HepG2 (cell line): ENCODE measurements around the gene ATXN2. TPM values are rescaled to one million over a fixed set of nuclear protein-coding genes. Genes with fewer than 3 reads are reported as not detected.

Source experiments
- AGO2 ChIP-seq: fragments of 200-400 bp; formaldehyde crosslinking; optimal IDR thresholded peaks from 2 replicates; pipeline ENCODE3; 2017; ENCODE audit warnings: mild to moderate bottlenecking, low read depth, low read length, moderate library complexity
- ATF7 ChIP-seq, 2 experiments: fragments of 450-650 bp in 1 of 2; sonication (generic) in 1 of 2; formaldehyde crosslinking in 1 of 2; IDR thresholded peaks; 2 replicates each; pipeline versions ENCODE4 v1.4.0 to v1.6.1; 2016 to 2020; ENCODE audit warnings: antibody characterized with exemption in 1 of 2, mild to moderate bottlenecking in 1 of 2, missing genetic modification reagents in 1 of 2
- BRD4 ChIP-seq: sonication (generic); formaldehyde crosslinking; IDR thresholded peaks from 2 replicates; pipeline ENCODE4 v1.4.0; 2020; ENCODE audit warnings: missing genetic modification reagents
- ELF4 ChIP-seq: sonication (generic); formaldehyde crosslinking; IDR thresholded peaks from 2 replicates; pipeline ENCODE4 v1.5.0; 2020; ENCODE audit warnings: missing genetic modification reagents, mild to moderate bottlenecking, moderate library complexity, borderline replicate concordance
- IKZF1 ChIP-seq: fragments of 450-650 bp; IDR thresholded peaks from 2 replicates; pipeline ENCODE4 v1.7.1; 2016
- ISL2 ChIP-seq: sonication (generic); formaldehyde crosslinking; IDR thresholded peaks from 2 replicates; pipeline ENCODE4 v1.5.0; 2020; ENCODE audit warnings: missing genetic modification reagents
- KDM6A ChIP-seq: IDR thresholded peaks from 2 replicates; pipeline ENCODE4 v1.6.1; 2016; ENCODE audit warnings: low read depth
- MYC ChIP-seq: sonication (generic); formaldehyde crosslinking; IDR thresholded peaks from 2 replicates; pipeline ENCODE4 v1.9.0; 2021; ENCODE audit warnings: missing genetic modification reagents, borderline replicate concordance
- NCOA2 ChIP-seq: sonication (generic); formaldehyde crosslinking; IDR thresholded peaks from 2 replicates; pipeline ENCODE4 v1.8.0; 2022; ENCODE audit warnings: inconsistent platforms
- SPEN ChIP-seq: sonication (generic); formaldehyde crosslinking; IDR thresholded peaks from 2 replicates; pipeline ENCODE4 v1.5.1; 2020; ENCODE audit warnings: low read depth, mild to moderate bottlenecking, missing genetic modification reagents
- STAG1 ChIP-seq: sonication (generic); formaldehyde crosslinking; IDR thresholded peaks from 2 replicates; pipeline ENCODE4 v1.4.0; 2020; ENCODE audit warnings: missing genetic modification reagents
- TFAP4 ChIP-seq: sonication (generic); IDR thresholded peaks from 2 replicates; pipeline ENCODE4 v1.6.1; 2016; ENCODE audit warnings: low read depth, borderline replicate concordance
- TFDP2 ChIP-seq: sonication (generic); formaldehyde crosslinking; IDR thresholded peaks from 2 replicates; pipeline ENCODE4 v1.4.0; 2020; ENCODE audit warnings: missing genetic modification reagents
- U2AF1 ChIP-seq: fragments of 200-400 bp; formaldehyde crosslinking; optimal IDR thresholded peaks from 2 replicates; pipeline ENCODE3; 2017; ENCODE audit warnings: mild to moderate bottlenecking, low read depth, low read length
- ZBTB4 ChIP-seq: sonication (generic); formaldehyde crosslinking; IDR thresholded peaks from 2 replicates; pipeline ENCODE4 v1.4.0; 2020; ENCODE audit warnings: missing genetic modification reagents, mild to moderate bottlenecking, borderline replicate concordance
- ZKSCAN1 ChIP-seq: fragments of 150-350 bp; IDR thresholded peaks from 2 replicates; pipeline ENCODE4 v1.6.1; 2014; ENCODE audit warnings: low read length
- ZNF382 ChIP-seq: sonication (generic); formaldehyde crosslinking; IDR thresholded peaks from 2 replicates; pipeline ENCODE4 v1.5.0; 2020; ENCODE audit warnings: missing genetic modification reagents, mild to moderate bottlenecking, borderline replicate concordance
- ZNF607 ChIP-seq: sonication (generic); formaldehyde crosslinking; IDR thresholded peaks from 2 replicates; pipeline ENCODE4 v1.5.1; 2020; ENCODE audit warnings: missing genetic modification reagents, mild to moderate bottlenecking, borderline replicate concordance
- ZNF629 ChIP-seq: sonication (generic); formaldehyde crosslinking; conservative IDR thresholded peaks from 2 replicates; pipeline ENCODE4 v1.5.0; 2020; ENCODE audit warnings: missing genetic modification reagents
- ZNF768 ChIP-seq: sonication (generic); formaldehyde crosslinking; IDR thresholded peaks from 2 replicates; pipeline ENCODE4 v1.4.0; 2020; ENCODE audit warnings: missing genetic modification reagents
- ZNF776 ChIP-seq: sonication (generic); formaldehyde crosslinking; IDR thresholded peaks from 2 replicates; pipeline ENCODE4 v1.4.0; 2020; ENCODE audit warnings: mild to moderate bottlenecking, missing genetic modification reagents
- ZNF781 ChIP-seq: sonication (generic); formaldehyde crosslinking; IDR thresholded peaks from 2 replicates; pipeline ENCODE4 v1.5.1; 2020; ENCODE audit warnings: borderline replicate concordance, mild to moderate bottlenecking, missing genetic modification reagents; ENCODE audit errors: not compliant biosample characterization
- ZNF788 ChIP-seq: sonication (generic); formaldehyde crosslinking; IDR thresholded peaks from 2 replicates; pipeline ENCODE4 v1.5.0; 2020; ENCODE audit warnings: mild to moderate bottlenecking, missing genetic modification reagents, borderline replicate concordance
- polyA plus RNA-seq, 8 experiments: library from polyadenylated mRNA; depleted of rRNA in 3 of 8; stranded (reverse) in 7 of 8; unstranded in 1 of 8; fragments of >200 nt; fragmentation: Illumina TruSeq in 4 of 8; extraction: Trizol in 4 of 8; gene quantifications; 2 replicates each; pipeline versions ENCODE4 v1.2.1 to v1.2.3, GENCODE V29; 2011 to 2016; ENCODE audit warnings: low read depth in 4 of 8, missing spikeins in 1 of 8, mixed read lengths in 1 of 8; ENCODE audit not compliant: insufficient read depth in 1 of 8
- total RNA-seq, 5 experiments: library from RNA; depleted of rRNA; stranded (reverse); fragments of >200 nt; fragmentation: Illumina TruSeq; extraction: Trizol; gene quantifications; 2 replicates each; pipeline ENCODE4 v1.2.3, GENCODE V29; 2016; ENCODE audit warnings: low read depth in 1 of 5
- TF ChIP-seq, protein P1 (sequence below): sonication (generic); formaldehyde crosslinking; conservative IDR thresholded peaks from 2 replicates; pipeline ENCODE4 v1.8.0; 2022; ENCODE audit warnings: low read depth, missing genetic modification reagents

The ATXN2 gene
- total and polyA plus RNA-seq, 2 of the 13 experiments (the other 11 are each of a cell fraction or from before 2014, with no cell fraction given): 18.1 to 27.1 TPM

- no peak for TF ChIP-seq TFDP2 (CRISPR knock-in tag)
- TF ChIP-seq ZNF788 (CRISPR knock-in tag): peak; percentile 83; the same call in 1 of the 2 replicates
- TF ChIP-seq U2AF1: no peak
- no peak for TF ChIP-seq ZNF607
- TF ChIP-seq KDM6A (CRISPR knock-in tag): no peak
- TF ChIP-seq AGO2: peak; percentile 97
- TF ChIP-seq ISL2 (CRISPR knock-in tag): no peak
- peak; percentile 61; the same call in 1 of the 2 replicates for TF ChIP-seq ZNF768 (CRISPR knock-in tag)
- no peak for TF ChIP-seq IKZF1
- TF ChIP-seq, protein P1, sequence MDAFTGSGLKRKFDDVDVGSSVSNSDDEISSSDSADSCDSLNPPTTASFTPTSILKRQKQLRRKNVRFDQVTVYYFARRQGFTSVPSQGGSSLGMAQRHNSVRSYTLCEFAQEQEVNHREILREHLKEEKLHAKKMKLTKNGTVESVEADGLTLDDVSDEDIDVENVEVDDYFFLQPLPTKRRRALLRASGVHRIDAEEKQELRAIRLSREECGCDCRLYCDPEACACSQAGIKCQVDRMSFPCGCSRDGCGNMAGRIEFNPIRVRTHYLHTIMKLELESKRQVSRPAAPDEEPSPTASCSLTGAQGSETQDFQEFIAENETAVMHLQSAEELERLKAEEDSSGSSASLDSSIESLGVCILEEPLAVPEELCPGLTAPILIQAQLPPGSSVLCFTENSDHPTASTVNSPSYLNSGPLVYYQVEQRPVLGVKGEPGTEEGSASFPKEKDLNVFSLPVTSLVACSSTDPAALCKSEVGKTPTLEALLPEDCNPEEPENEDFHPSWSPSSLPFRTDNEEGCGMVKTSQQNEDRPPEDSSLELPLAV (CRISPR knock-in tag): no peak
- TF ChIP-seq NCOA2 (CRISPR knock-in tag): peak; percentile 21; the same call in 1 of the 2 replicates
- no peak for TF ChIP-seq ZNF776 (CRISPR knock-in tag)
- TF ChIP-seq ATF7 (IDR thresholded peaks at IDR 0.05): no peak
- TF ChIP-seq ATF7 (CRISPR knock-in tag; IDR thresholded peaks at IDR 0.05): peak; percentile 45; the same call in 1 of the 2 replicates
- TF ChIP-seq ZNF781 (CRISPR knock-in tag): no peak
- TF ChIP-seq ZKSCAN1: peak; percentile 91
- TF ChIP-seq STAG1 (CRISPR knock-in tag): no peak
- no peak for TF ChIP-seq ZBTB4 (CRISPR knock-in tag)
- TF ChIP-seq TFAP4: peak; percentile 24; the same call in 1 of the 2 replicates
- TF ChIP-seq SPEN (CRISPR knock-in tag): peak; percentile 64
- TF ChIP-seq ELF4 (CRISPR knock-in tag): no peak
- TF ChIP-seq ZNF382: no peak
- peak; percentile 94 for TF ChIP-seq MYC
- no peak for TF ChIP-seq ZNF629 (CRISPR knock-in tag)
- 0 out of 2 replicates have a peak, but pooled peaks have one; percentile 41 for TF ChIP-seq BRD4 (CRISPR knock-in tag)
Measured at GRCh38 chr12:111599453-111600204, 514 bp upstream of the ATXN2 start (continued).
